Neural cell (in vitro differentiated cells): ENCODE data around the gene CACNA2D1. TPM values are rescaled to one million over a fixed set of nuclear protein-coding genes. Genes with fewer than 3 reads are reported as not detected.

Experiments
- H2AFZ ChIP-seq: fragments of 200-600, 300-800 bp; sonication (generic), shearing (Covaris generic); 2 replicates; pipeline ENCODE4 v1.6.0; 2014; ENCODE audit warnings: low read depth, mild to moderate bottlenecking, antibody characterized with exemption, low read length, moderate library complexity
- H3F3A ChIP-seq: fragments of 200-600 bp; shearing (Covaris generic); 2 replicates; pipeline ENCODE4 v1.6.1; 2016; ENCODE audit warnings: mild to moderate bottlenecking, moderate library complexity, mixed read lengths, antibody characterized with exemption, low read length; ENCODE audit not compliant: insufficient read depth, poor library complexity, severe bottlenecking
- H3K27ac ChIP-seq: fragments of 200-600, 300-800 bp; sonication (generic), shearing (Covaris generic); 2 replicates; pipeline ENCODE4 v1.5.1; 2014; ENCODE audit warnings: mild to moderate bottlenecking, low read length, moderate library complexity
- H3K27me3 ChIP-seq: fragments of 300-800, 200-600 bp; sonication (generic), shearing (Covaris generic); 2 replicates; pipeline ENCODE4 v1.6.0; 2014; ENCODE audit warnings: mild to moderate bottlenecking, low read depth, low read length, moderate library complexity; ENCODE audit not compliant: insufficient read depth
- H3K36me3 ChIP-seq: fragments of 300-800, 200-600 bp; sonication (generic), shearing (Covaris generic); 2 replicates; pipeline ENCODE4 v1.5.1; 2014; ENCODE audit warnings: mild to moderate bottlenecking, antibody characterized with exemption, low read length, moderate library complexity; ENCODE audit not compliant: insufficient read depth
- H3K4me2 ChIP-seq: fragments of 300-800, 200-600 bp; sonication (generic), shearing (Covaris generic); 2 replicates; pipeline ENCODE4 v1.6.0; 2014; ENCODE audit warnings: mild to moderate bottlenecking, low read length
- H3K4me3 ChIP-seq: fragments of 300-800, 200-600 bp; sonication (generic), shearing (Covaris generic); 2 replicates; pipeline ENCODE4 v1.5.1; 2014; ENCODE audit warnings: mild to moderate bottlenecking, low read length, moderate library complexity
- H3K79me2 ChIP-seq: fragments of 200-600 bp; shearing (Covaris generic); replicated peaks from 2 replicates; pipeline ENCODE4 v1.6.0; 2014; ENCODE audit warnings: mild to moderate bottlenecking, low read length, moderate library complexity; ENCODE audit not compliant: insufficient read depth
- H3K9ac ChIP-seq: fragments of 300-800, 200-600 bp; sonication (generic), shearing (Covaris generic); 2 replicates; pipeline ENCODE4 v1.6.1; 2016; ENCODE audit warnings: mild to moderate bottlenecking, low read length, mixed read lengths
- H3K9me2 ChIP-seq: fragments of 200-600 bp; shearing (Covaris generic); 2 replicates; pipeline ENCODE4 v1.6.1; 2016; ENCODE audit warnings: mild to moderate bottlenecking, low read length, mixed read lengths; ENCODE audit not compliant: insufficient read depth
- H3K9me3 ChIP-seq: fragments of 200-600, 300-800 bp; sonication (generic), shearing (Covaris generic); 2 replicates; pipeline ENCODE4 v1.6.1; 2016; ENCODE audit warnings: mild to moderate bottlenecking, mixed run types, low read length, moderate library complexity, mixed read lengths
- H4K20me1 ChIP-seq: fragments of 200-600 bp; shearing (Covaris generic); 2 replicates; pipeline ENCODE4 v1.6.1; 2016; ENCODE audit warnings: mild to moderate bottlenecking, mixed run types; ENCODE audit not compliant: insufficient read depth
- CTCF ChIP-seq: fragments of 450-650 bp; IDR thresholded peaks from 2 replicates; pipeline ENCODE4 v1.5.1; 2014; ENCODE audit warnings: antibody characterized with exemption, mild to moderate bottlenecking, moderate library complexity; ENCODE audit not compliant: poor library complexity, severe bottlenecking
- EP300 ChIP-seq: fragments of 450-650 bp; conservative IDR thresholded peaks from 2 replicates; pipeline ENCODE4 v1.6.1; 2014; ENCODE audit warnings: antibody characterized with exemption, mild to moderate bottlenecking, moderate library complexity; ENCODE audit not compliant: poor library complexity, severe bottlenecking
- EZH2 ChIP-seq: fragments of 200-600, 300-800 bp; shearing (Covaris generic), sonication (generic); IDR thresholded peaks from 2 replicates; pipeline ENCODE4 v1.6.1; 2014; ENCODE audit warnings: antibody characterized with exemption, low read length, borderline replicate concordance, mild to moderate bottlenecking; ENCODE audit not compliant: insufficient read depth, poor library complexity, severe bottlenecking
- MXI1 ChIP-seq: fragments of 450-650 bp; conservative IDR thresholded peaks from 2 replicates; pipeline ENCODE4 v1.6.1; 2014; ENCODE audit warnings: antibody characterized with exemption, mild to moderate bottlenecking; ENCODE audit not compliant: poor library complexity, severe bottlenecking
- POLR2AphosphoS5 ChIP-seq: IDR thresholded peaks from 2 replicates; pipeline ENCODE4 v1.6.1; 2012
- RAD21 ChIP-seq: fragments of 450-650 bp; conservative IDR thresholded peaks from 2 replicates; pipeline ENCODE4 v1.6.1; 2014; ENCODE audit warnings: antibody characterized with exemption, mild to moderate bottlenecking, moderate library complexity
- REST ChIP-seq: IDR thresholded peaks from 2 replicates; pipeline ENCODE4 v1.6.1; 2012; ENCODE audit warnings: borderline replicate concordance
- SMC3 ChIP-seq: fragments of 450-650 bp; conservative IDR thresholded peaks from 2 replicates; pipeline ENCODE4 v1.6.1; 2014; ENCODE audit warnings: antibody characterized with exemption, mild to moderate bottlenecking, moderate library complexity; ENCODE audit not compliant: poor library complexity
- TAF1 ChIP-seq: IDR thresholded peaks from 2 replicates; pipeline ENCODE4 v1.6.1; 2012; ENCODE audit warnings: low read depth
- polyA plus RNA-seq: library from polyadenylated mRNA; depleted of rRNA; stranded (reverse); fragments of >200 nt; gene quantifications from 2 replicates; pipeline ENCODE4 v1.2.3, GENCODE V29; 2014

The CACNA2D1 gene
- polyA plus RNA-seq, 1 donor from 2014 or later, result 7.0 TPM

GRCh38 chr7:82413237-82413636 lies 30.3 kb downstream of the CACNA2D1 start:
- no peak overlapping the region for H3K27ac ChIP-seq
- H3K36me3 ChIP-seq, result no peaks in the 10 kb centered on the region
- no peak overlapping the region for H3K9ac ChIP-seq
- H4K20me1 ChIP-seq, result no peaks in the 10 kb centered on the region
- H3K4me2 ChIP-seq, result no peak overlapping the region
- no peaks in the 10 kb centered on the region for H3K9me3 ChIP-seq
- H2AFZ ChIP-seq, result no peak overlapping the region
- no peak overlapping the region for H3K4me3 ChIP-seq
- H3K9me2 ChIP-seq, result no peaks in the 10 kb centered on the region
- TF ChIP-seq EP300, result no peak
- no peak for TF ChIP-seq TAF1
- no peak for TF ChIP-seq REST
- no peak for TF ChIP-seq SMC3
- no peak for TF ChIP-seq MXI1
- no peak for TF ChIP-seq CTCF
- no peak for TF ChIP-seq RAD21
- TF ChIP-seq EZH2, result no peak
- no peak for TF ChIP-seq POLR2AphosphoS5
- no peaks in the 10 kb centered on the region for H3F3A ChIP-seq
- no peaks in the 10 kb centered on the region for H3K79me2 ChIP-seq
- no peaks in the 10 kb centered on the region for H3K27me3 ChIP-seq

DNA sequence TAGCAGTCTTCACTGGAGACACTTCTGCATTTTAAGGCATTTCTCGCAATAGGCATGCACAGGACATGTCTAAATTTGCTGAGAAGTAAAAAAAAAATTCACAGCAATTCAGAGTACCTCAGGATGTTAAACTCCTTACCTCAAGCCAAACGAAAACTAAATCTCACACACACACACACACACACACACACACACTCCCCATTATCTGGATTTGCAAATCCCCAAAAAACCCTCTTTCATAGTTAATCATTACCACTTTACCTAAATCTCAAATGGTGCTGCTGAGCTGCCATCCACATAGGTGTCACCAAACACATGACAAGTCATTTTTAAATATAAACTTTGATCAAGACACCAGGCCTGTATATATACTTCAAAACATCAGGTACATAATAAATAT lies 31.8 kb downstream of the CACNA2D1 start:
- TF ChIP-seq EZH2 (no peak), TAF1 (no peak), POLR2AphosphoS5 (no peak), CTCF (no peak), MXI1 (no peak), EP300 (no peak), RAD21 (no peak), REST (no peak), SMC3 (no peak)
- no peaks in the 10 kb centered on the region for H3K27me3 ChIP-seq
- no peaks in the 10 kb centered on the region for H3K36me3 ChIP-seq
- H3K79me2 ChIP-seq, result no peaks in the 10 kb centered on the region
- no peak overlapping the region for H3K27ac ChIP-seq
- no peaks in the 10 kb centered on the region for H3F3A ChIP-seq
- H3K9me3 ChIP-seq, result no peaks in the 10 kb centered on the region
- H3K9me2 ChIP-seq, result no peaks in the 10 kb centered on the region
- no peak overlapping the region for H3K4me3 ChIP-seq
- H3K9ac ChIP-seq, result no peak overlapping the region
- no peak overlapping the region for H2AFZ ChIP-seq
- no peak overlapping the region for H3K4me2 ChIP-seq
- H4K20me1 ChIP-seq, result no peaks in the 10 kb centered on the region
